ENCODE results near the gene BUD31. TPM values are rescaled to one million over a fixed set of nuclear protein-coding genes. Genes with fewer than 3 reads are reported as not detected.
A peak's percentile ranks its signal among the peaks of the same experiment; 100 is the strongest.

Gene BUD31
- total RNA-seq, 2 experiments from 2014 or later = 100 to 118 TPM

DNA sequence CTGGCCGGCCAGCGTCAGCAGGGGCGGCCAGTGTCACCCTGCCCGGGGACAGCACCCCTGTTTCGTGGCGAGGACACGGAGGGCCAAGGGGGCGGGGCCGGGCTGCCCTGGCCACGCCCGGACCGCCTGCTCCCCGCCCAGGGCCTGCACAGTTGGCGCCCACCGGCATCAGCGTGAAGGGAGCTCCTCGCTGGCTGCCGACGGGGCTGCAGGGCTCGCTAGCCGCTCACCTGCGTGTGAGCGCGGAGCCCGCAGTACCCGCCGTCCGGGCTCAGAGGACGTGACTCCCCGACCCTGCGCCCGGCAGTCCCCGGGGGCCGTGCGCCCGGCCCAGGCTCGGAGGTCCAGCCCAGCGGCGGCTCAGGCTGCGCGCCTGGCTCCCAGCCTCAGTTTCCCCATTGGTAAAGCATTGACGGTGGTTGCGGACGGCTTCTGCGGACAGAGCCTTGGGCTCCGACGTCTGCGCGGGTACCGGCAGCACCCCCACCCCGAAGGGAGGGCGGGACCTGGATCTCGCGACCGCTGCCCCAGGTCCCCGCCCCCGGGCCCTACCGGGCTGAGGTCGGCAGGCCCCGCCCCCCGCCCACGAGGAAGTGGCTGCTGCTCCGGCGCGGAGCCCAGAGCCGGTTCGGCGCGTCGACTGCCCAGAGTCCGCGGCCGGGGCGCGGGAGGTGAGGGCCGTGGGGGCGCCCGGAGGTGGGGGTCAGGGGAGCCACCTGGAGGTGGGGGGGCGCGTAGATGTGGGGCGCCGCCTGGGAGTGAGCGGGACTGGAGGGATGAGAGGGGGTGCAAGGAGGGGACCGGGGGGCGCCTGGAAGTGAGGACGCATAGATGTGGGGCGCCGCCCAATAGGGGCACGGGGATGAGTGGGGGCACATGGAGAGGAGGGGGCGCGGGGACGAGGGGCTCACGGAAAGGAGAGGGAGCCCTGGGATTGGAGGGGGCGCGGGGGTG, 34.4 kb upstream of the BUD31 start, which contains the start of gene ARPC1B:
Gene ARPC1B, plus strand, starts transcription at position 620 of the 954 bp plus-strand sequence. CDS start 10,985 bp downstream, outside the sequence.
- H3K9me2 ChIP-seq (ENCODE audit: insufficient read depth, low read length) = no peaks in the 10 kb centered on the region
- no peak for TF ChIP-seq EZH2phosphoT487 (IDR thresholded peaks at IDR 0.05; ENCODE audit: borderline replicate concordance, low read depth, low read length)
- TF ChIP-seq, protein P1, sequence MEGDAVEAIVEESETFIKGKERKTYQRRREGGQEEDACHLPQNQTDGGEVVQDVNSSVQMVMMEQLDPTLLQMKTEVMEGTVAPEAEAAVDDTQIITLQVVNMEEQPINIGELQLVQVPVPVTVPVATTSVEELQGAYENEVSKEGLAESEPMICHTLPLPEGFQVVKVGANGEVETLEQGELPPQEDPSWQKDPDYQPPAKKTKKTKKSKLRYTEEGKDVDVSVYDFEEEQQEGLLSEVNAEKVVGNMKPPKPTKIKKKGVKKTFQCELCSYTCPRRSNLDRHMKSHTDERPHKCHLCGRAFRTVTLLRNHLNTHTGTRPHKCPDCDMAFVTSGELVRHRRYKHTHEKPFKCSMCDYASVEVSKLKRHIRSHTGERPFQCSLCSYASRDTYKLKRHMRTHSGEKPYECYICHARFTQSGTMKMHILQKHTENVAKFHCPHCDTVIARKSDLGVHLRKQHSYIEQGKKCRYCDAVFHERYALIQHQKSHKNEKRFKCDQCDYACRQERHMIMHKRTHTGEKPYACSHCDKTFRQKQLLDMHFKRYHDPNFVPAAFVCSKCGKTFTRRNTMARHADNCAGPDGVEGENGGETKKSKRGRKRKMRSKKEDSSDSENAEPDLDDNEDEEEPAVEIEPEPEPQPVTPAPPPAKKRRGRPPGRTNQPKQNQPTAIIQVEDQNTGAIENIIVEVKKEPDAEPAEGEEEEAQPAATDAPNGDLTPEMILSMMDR (conservative IDR thresholded peaks at IDR 0.05; ENCODE audit: low read length) = no peak
- H4K20me1 ChIP-seq (ENCODE audit: insufficient read depth, low read length) = no peaks in the 10 kb centered on the region
- DNase-seq (ENCODE audit: low spot score) = peak; percentile 87
- peak within 1 kb of the TSS; percentile 55 for H3K27ac ChIP-seq (ENCODE audit: low read depth, low read length, poor library complexity, severe bottlenecking)
- peak within 1 kb of the TSS; percentile 90 for H3K4me3 ChIP-seq (ENCODE audit: low read depth, low read length, poor library complexity, severe bottlenecking)
- peaks cover 22% of the 10 kb centered on the region for H3K4me1 ChIP-seq (ENCODE audit: insufficient read depth, low read length, poor library complexity, severe bottlenecking)
- CTCF ChIA-PET (ENCODE audit: unreplicated experiment) = no interaction called here
- H2AFZ ChIP-seq (ENCODE audit: low read length) = peak within 1 kb of the TSS; percentile 84; the same call in 1 of the 2 replicates
- POLR2A ChIA-PET = interaction anchor here (0.6 to 0.7 kb wide), 2 partner anchors 38 to 53 kb away, joined by 3 to 4 read pairs; no protein-coding TSS in a partner anchor
- H3K36me3 ChIP-seq (ENCODE audit: insufficient read depth, low read length) = peaks cover 26% of the 10 kb centered on the region
- BruUV-seq (replicated peaks) = no TSS peak
- H3K4me2 ChIP-seq (ENCODE audit: low read length) = peak within 1 kb of the TSS; percentile 74
- peaks cover 33% of the 10 kb centered on the region for H3K79me2 ChIP-seq (ENCODE audit: insufficient read depth, low read depth, low read length)
- no peaks in the 10 kb centered on the region; the same call in 1 of the 2 replicates for H3K9me3 ChIP-seq (ENCODE audit: low read length)
- intact Hi-C loops (cut with micrococcal nuclease; ENCODE audit: unreplicated experiment) = loop anchor here (5.0 kb wide), 2 partner anchors 33 to 123 kb away; partner anchors contain the start of genes BUD31 and PDAP1

DNA sequence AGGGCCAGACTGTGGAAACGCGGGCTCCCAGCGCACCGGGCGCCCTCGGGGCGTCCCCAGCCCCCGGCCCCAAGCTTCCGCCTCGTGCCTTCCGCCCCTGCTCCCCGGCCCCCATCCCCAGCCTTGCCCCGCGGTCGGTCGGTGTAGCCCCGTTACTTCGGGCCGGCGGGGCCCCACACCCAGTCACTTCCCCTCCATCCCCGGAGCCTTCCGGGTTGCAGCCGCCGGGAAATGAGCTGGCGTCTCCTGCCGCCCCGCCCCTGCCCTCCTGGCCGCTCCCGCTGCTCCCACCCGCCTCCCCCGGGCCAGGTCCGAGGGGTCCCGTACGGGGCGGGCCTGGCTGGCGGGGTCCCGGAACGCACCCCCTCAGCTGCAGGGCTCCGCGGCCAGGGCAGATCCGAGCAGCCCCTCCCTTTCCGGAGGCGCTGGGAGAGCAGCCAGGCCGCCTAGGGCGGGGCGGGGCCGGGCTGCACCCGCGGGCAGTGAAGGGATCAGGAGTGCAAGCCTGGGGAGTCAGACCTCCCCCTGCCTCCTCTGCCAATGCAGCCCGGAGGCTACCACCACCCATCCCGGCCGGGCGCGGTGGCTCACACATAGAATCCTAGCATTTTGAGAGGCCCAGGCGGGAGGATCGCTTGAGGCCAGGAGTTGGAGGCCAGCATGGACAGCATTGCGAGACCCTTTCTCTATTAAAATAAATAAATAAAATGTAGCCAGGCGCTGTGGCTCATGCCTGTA, 33.5 kb upstream of the BUD31 start:
- intact Hi-C loops (cut with micrococcal nuclease; ENCODE audit: unreplicated experiment) = loop anchor here (5.0 kb wide), 1 partner anchor 122 kb away; no protein-coding TSS in a partner anchor
- H3K27ac ChIP-seq (ENCODE audit: low read depth, low read length, poor library complexity, severe bottlenecking) = peak overlapping the region; percentile 55
- no peaks in the 10 kb centered on the region for H3K9me2 ChIP-seq (ENCODE audit: insufficient read depth, low read length)
- ChIA-PET POLR2A (interaction anchor here (0.6 to 0.8 kb wide), 5 partner anchors 32 to 350 kb away, joined by 3 to 4 read pairs (median 3); no protein-coding TSS in a partner anchor), CTCF (ENCODE audit: unreplicated experiment) (no interaction called here)
- no peaks in the 10 kb centered on the region for H4K20me1 ChIP-seq (ENCODE audit: insufficient read depth, low read length)
- TF ChIP-seq EZH2phosphoT487 (IDR thresholded peaks at IDR 0.05; ENCODE audit: borderline replicate concordance, low read depth, low read length) = no peak
- TF ChIP-seq, protein P1 (conservative IDR thresholded peaks at IDR 0.05; ENCODE audit: low read length) = no peak
- H3K4me1 ChIP-seq (ENCODE audit: insufficient read depth, low read length, poor library complexity, severe bottlenecking) = peaks cover 31% of the 10 kb centered on the region
- no peaks in the 10 kb centered on the region; the same call in 1 of the 2 replicates for H3K9me3 ChIP-seq (ENCODE audit: low read length)
- DNase-seq (ENCODE audit: low spot score) = peak; percentile 72
- H2AFZ ChIP-seq (ENCODE audit: low read length) = peak overlapping the region; percentile 84; the same call in 1 of the 2 replicates
- peaks cover 26% of the 10 kb centered on the region for H3K36me3 ChIP-seq (ENCODE audit: insufficient read depth, low read length)
- BruUV-seq (replicated peaks) = no TSS peak
- peak overlapping the region; percentile 74 for H3K4me2 ChIP-seq (ENCODE audit: low read length)
- H3K4me3 ChIP-seq (ENCODE audit: low read depth, low read length, poor library complexity, severe bottlenecking) = peak overlapping the region; percentile 90
- H3K79me2 ChIP-seq (ENCODE audit: insufficient read depth, low read depth, low read length) = peaks cover 33% of the 10 kb centered on the region
